Activated CD8-positive, alpha-beta T cell treated with anti-CD3 and anti-CD28 coated beads for 36 hours (primary cell): Measurements from ENCODE around the gene DOLPP1. TPM values are rescaled to one million over a fixed set of nuclear protein-coding genes. Genes with fewer than 3 reads are reported as not detected.

Source experiments
- ATAC-seq: fragments of 200-7000 bp; cut with Tn5 transposase; one replicate; pipeline ENCODE4 v1.10.0; 2021; ENCODE audit warnings: mild to moderate bottlenecking, moderate library complexity
- CTCF ChIA-PET: fragments of 350-600 bp; sonication (Branson Sonifier 250); formaldehyde crosslinking; loops from one replicate; lab custom pipeline; 2021; ENCODE audit warnings: antibody characterized with exemption; lab: Charles Lee
- POLR2A ChIA-PET: fragments of 350-600 bp; sonication (Branson Sonifier 250); formaldehyde crosslinking; loops from one replicate; lab custom pipeline; 2021; ENCODE audit warnings: antibody characterized with exemption; lab: Charles Lee
- DNase-seq: peaks from one replicate; pipeline ENCODE4 v3.0.0-alpha.2; 2020
- H3K27ac Mint-ChIP-seq: one replicate; pipeline ENCODE4 v1.8.0; 2021; ENCODE audit warnings: mild to moderate bottlenecking, mixed read lengths
- H3K27me3 Mint-ChIP-seq: one replicate; pipeline ENCODE4 v1.8.0; 2021; ENCODE audit warnings: mixed read lengths
- H3K36me3 Mint-ChIP-seq: one replicate; pipeline ENCODE4 v1.8.0; 2021; ENCODE audit warnings: low read depth, mixed read lengths
- H3K4me1 Mint-ChIP-seq: one replicate; pipeline ENCODE4 v1.8.0; 2021; ENCODE audit warnings: low read depth, mixed read lengths
- H3K4me3 Mint-ChIP-seq: one replicate; pipeline ENCODE4 v1.8.0; 2021; ENCODE audit warnings: mild to moderate bottlenecking, moderate library complexity, mixed read lengths
- H3K9me3 Mint-ChIP-seq: one replicate; pipeline ENCODE4 v1.8.0; 2021; ENCODE audit warnings: mixed read lengths
- intact Hi-C: fragments of 100-400 bp; cut with micrococcal nuclease; formaldehyde crosslinking; loops from one replicate; pipeline ENCODE4 v1.10.0; 2022
- total RNA-seq, 2 experiments: library from RNA; stranded (reverse); gene quantifications; one replicate each; pipeline ENCODE4 v1.2.3, GENCODE V29; 2021
- TF ChIP-seq, protein P1 (sequence below): fragments of 200-600 bp; IDR thresholded peaks from one replicate; pipeline ENCODE4 v1.8.0; 2022; ENCODE audit warnings: antibody characterized with exemption, mild to moderate bottlenecking

Gene DOLPP1
- total RNA-seq, 2 experiments from 2014 or later: 12.7 to 15.2 TPM

DNA sequence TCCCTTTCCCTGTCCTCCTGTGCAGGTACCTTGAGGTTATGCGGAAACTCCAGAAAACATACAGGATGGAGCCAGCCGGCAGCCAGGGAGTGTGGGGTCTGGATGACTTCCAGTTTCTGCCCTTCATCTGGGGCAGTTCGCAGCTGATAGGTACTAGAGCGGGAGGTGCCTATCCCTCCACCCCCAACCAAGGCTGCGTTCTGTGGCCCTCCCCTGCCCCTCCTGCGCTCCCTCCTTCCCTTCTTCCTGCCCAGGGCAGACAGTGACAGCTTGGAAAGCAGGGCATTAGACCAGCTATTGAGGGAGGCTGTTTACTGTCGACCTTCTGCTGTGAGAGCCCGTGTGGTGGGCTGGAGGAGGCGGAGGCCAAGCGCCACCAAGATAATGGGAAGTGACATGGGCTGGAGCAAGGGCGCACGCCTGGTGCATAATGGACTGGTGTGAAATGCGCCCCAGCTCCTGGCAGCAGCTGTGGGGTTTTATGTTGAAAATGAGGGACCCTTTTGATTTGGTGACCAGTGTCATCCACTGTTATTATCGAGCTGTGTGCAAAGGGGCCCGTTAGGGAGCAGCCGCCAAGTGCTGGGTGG, 55.6 kb downstream of the DOLPP1 start:
- CTCF ChIA-PET: interaction anchor here (0.6 to 5.3 kb wide), 5 partner anchors 37 to 488 kb away, joined by 3 to 65 read pairs (median 6); no protein-coding TSS in a partner anchor
- H3K4me1 Mint-ChIP-seq: peaks cover 25% of the 10 kb centered on the region

DNA sequence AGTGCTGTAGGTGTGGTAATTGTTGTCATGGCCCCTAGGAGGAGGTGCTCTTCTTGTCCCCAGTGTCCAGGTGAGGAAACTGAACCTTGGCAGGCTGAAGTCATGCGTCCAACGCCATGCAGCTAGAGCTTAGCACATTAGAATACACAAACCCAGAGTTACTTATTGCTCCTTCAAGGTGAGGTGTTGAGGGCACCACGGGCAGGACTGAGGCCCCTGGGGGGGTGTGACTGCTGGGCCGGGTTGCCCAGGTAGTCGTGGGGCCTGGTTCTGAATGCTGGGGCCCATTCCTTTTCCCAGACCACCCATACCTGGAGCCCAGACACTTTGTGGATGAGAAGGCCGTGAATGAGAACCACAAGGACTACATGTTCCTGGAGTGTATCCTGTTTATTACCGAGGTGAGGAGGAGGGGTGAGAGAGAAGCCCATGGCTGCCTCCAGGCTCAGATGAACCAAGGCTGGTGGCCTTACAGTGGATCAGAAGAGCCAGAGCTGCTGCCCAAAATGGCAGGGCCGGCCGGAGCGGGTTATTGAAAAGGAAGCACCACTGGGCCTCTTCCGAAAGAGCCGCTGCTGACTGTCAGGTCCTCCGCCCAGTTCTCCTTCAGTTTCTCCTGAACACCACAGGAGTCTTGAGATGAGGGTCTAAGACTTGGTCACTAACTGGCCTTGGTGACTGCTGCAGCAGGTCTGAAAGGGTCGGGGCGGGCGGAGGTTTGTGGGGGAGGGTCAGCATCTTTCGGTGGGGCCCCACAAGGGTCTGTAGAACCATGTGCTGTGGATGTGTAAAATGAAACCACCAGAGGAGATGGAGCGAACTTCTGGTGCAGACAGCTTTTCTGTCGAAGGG, 56.6 kb downstream of the DOLPP1 start:
- CTCF ChIA-PET: interaction anchor here (0.6 to 7.4 kb wide), 14 partner anchors 6 to 505 kb away, joined by 3 to 131 read pairs (median 18); partner anchors contain the start of genes C9orf50 and NTMT1
- Mint-ChIP-seq H3K27me3 (no peaks in the 10 kb centered on the region), H3K36me3 (peaks cover 16% of the 10 kb centered on the region), H3K27ac (peak overlapping the region; percentile 34), H3K9me3 (no peaks in the 10 kb centered on the region), H3K4me1 (peaks cover 30% of the 10 kb centered on the region), H3K4me3 (no peak overlapping the region)
- POLR2A ChIA-PET: interaction anchor here (1.6 to 2.0 kb wide), 3 partner anchors 14 to 323 kb away, joined by 4 to 6 read pairs (median 5); partner anchors contain the start of gene PTPA
- DNase-seq (no peak), ATAC-seq (no peak)
- TF ChIP-seq, protein P1, sequence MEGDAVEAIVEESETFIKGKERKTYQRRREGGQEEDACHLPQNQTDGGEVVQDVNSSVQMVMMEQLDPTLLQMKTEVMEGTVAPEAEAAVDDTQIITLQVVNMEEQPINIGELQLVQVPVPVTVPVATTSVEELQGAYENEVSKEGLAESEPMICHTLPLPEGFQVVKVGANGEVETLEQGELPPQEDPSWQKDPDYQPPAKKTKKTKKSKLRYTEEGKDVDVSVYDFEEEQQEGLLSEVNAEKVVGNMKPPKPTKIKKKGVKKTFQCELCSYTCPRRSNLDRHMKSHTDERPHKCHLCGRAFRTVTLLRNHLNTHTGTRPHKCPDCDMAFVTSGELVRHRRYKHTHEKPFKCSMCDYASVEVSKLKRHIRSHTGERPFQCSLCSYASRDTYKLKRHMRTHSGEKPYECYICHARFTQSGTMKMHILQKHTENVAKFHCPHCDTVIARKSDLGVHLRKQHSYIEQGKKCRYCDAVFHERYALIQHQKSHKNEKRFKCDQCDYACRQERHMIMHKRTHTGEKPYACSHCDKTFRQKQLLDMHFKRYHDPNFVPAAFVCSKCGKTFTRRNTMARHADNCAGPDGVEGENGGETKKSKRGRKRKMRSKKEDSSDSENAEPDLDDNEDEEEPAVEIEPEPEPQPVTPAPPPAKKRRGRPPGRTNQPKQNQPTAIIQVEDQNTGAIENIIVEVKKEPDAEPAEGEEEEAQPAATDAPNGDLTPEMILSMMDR: no peak
- intact Hi-C loops: loop anchor here (5.0 kb wide), 1 partner anchor 475 kb away; no protein-coding TSS in a partner anchor

More for the DNA sequence above, 55.6 kb downstream of the DOLPP1 start:
- Mint-ChIP-seq H3K9me3 (no peaks in the 10 kb centered on the region), H3K36me3 (peaks cover 18% of the 10 kb centered on the region), H3K4me3 (no peak overlapping the region), H3K27ac (no peak overlapping the region), H3K27me3 (no peaks in the 10 kb centered on the region)
- intact Hi-C loops: loop anchor here (5.0 kb wide), 1 partner anchor 476 kb away; no protein-coding TSS in a partner anchor
- no peak for DNase-seq
- ATAC-seq: no peak
- POLR2A ChIA-PET: interaction anchor here (2.0 kb wide), 1 partner anchor 15 kb away, joined by 5 read pairs; no protein-coding TSS in a partner anchor
- TF ChIP-seq, protein P1: no peak

DNA sequence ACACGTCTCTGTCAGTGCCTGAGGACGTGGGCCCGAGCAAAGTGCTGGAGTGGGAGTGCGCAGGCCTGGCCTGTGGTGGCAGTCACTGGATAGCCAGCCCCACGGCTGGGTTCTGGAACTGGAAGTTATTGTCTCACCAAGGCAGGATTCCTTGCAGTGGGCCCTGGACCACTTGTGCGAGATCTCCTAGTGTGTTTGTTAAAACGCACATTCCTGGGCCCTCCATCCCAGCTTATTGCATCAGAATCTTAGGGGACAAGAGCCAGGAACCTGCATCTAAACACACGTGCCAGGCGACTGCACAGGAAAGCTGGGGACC, 57.2 kb downstream of the DOLPP1 start:
- intact Hi-C loops: loop anchor here (5.0 kb wide), 1 partner anchor 474 kb away; no protein-coding TSS in a partner anchor
- H3K27ac Mint-ChIP-seq: peak overlapping the region; percentile 34
- CTCF ChIA-PET: interaction anchor here (0.7 to 7.4 kb wide), 17 partner anchors 7 to 505 kb away, joined by 3 to 131 read pairs (median 8); partner anchors contain the start of genes C9orf50 and NTMT1

DNA sequence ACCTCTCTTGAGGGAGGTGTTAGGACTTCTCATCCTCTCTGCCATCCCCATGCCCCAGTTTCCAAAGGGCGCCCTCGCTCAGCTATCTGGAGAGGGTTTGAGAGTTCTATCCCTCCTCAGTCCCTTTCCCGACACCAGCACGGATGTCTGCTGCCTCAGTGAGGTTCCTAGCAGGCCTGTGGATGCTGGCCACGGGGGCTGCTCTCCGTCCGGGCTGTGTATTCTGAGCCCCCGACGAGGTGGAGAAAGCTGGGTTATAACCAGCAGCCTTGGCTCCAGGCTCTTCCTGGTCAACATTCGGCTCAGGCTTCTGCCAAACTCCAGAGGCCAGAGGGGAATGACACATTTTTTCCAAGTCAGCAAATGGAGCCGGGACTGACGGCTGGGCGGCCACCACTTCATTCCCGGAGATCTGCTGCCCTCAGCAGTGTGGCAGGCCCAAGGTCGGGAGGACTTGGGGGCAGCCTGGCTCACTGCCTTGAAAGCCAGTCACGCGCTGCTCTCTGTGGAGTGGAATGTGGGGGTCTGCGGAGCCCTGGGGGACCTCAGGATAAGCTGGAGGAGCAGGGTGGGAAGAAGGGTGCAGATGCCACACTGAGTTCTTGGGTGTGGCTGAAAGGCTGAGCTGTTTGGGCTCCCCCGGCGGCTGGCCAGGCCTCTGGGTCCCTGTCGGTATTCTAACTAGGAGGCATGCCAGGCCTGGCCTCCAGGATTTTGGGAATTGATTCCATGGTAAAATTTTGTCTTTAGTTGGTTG, 57.7 kb downstream of the DOLPP1 start:
- H3K4me3 Mint-ChIP-seq: peak overlapping the region; percentile 80
- peaks cover 21% of the 10 kb centered on the region for H3K36me3 Mint-ChIP-seq
- intact Hi-C loops: loop anchor here (5.0 kb wide), 1 partner anchor 474 kb away; no protein-coding TSS in a partner anchor
- no peaks in the 10 kb centered on the region for H3K27me3 Mint-ChIP-seq
- ATAC-seq (peak; percentile 3), DNase-seq (no peak)
- POLR2A ChIA-PET: interaction anchor here (0.7 to 2.5 kb wide), 7 partner anchors 27 to 486 kb away, joined by 3 to 9 read pairs (median 4); partner anchors contain the start of gene PTPA
- TF ChIP-seq, protein P1: no peak
- H3K9me3 Mint-ChIP-seq: no peaks in the 10 kb centered on the region
- peaks cover 37% of the 10 kb centered on the region for H3K4me1 Mint-ChIP-seq
- CTCF ChIA-PET: interaction anchor here (0.6 to 7.4 kb wide), 42 partner anchors 8 to 642 kb away, joined by 3 to 131 read pairs (median 4); partner anchors contain the start of genes C9orf50 and NTMT1
- peak overlapping the region; percentile 93 for H3K27ac Mint-ChIP-seq

More for the DNA sequence above, 57.2 kb downstream of the DOLPP1 start:
- no peak for ATAC-seq
- POLR2A ChIA-PET: interaction anchor here (1.4 to 2.5 kb wide), 5 partner anchors 13 to 487 kb away, joined by 4 to 9 read pairs (median 5); partner anchors contain the start of gene PTPA
- H3K36me3 Mint-ChIP-seq: peaks cover 22% of the 10 kb centered on the region
- no peaks in the 10 kb centered on the region for H3K9me3 Mint-ChIP-seq
- no peaks in the 10 kb centered on the region for H3K27me3 Mint-ChIP-seq
- DNase-seq: no peak
- TF ChIP-seq, protein P1: no peak
- peaks cover 36% of the 10 kb centered on the region for H3K4me1 Mint-ChIP-seq
- no peak overlapping the region for H3K4me3 Mint-ChIP-seq
